ENCODE results near the gene HPN. TPM values are rescaled to one million over a fixed set of nuclear protein-coding genes. Genes with fewer than 3 reads are reported as not detected.
A peak's percentile ranks its signal among the peaks of the same experiment; 100 is the strongest.

HPN gene
- total RNA-seq, 2 donors from 2014 or later = 0.27 to 1.0 TPM

GRCh38 chr19:35066691-35067563, 25.4 kb downstream of the HPN start:
- intact Hi-C loops (cut with DNase I) = loop anchor here (2.0 to 10.0 kb wide), 2 partner anchors 74 to 158 kb away; partner anchors contain the start of gene FAM187B
- TF ChIP-seq CTCF (IDR thresholded peaks at IDR 0.05) = peak; percentile 89
- Histone ChIP-seq H3K9ac (ENCODE audit: low read depth in 2 of 2, low read length in 2 of 2) (no peak overlapping the region), H3K27me3 (no peaks in the 10 kb centered on the region), H3K27ac (no peak overlapping the region), H3K4me1 (no peaks in the 10 kb centered on the region), H3K36me3 (no peaks in the 10 kb centered on the region), H3K4me3 (no peak overlapping the region), H3K9me3 (no peaks in the 10 kb centered on the region)
- peak; percentile 93 for DNase-seq

DNA sequence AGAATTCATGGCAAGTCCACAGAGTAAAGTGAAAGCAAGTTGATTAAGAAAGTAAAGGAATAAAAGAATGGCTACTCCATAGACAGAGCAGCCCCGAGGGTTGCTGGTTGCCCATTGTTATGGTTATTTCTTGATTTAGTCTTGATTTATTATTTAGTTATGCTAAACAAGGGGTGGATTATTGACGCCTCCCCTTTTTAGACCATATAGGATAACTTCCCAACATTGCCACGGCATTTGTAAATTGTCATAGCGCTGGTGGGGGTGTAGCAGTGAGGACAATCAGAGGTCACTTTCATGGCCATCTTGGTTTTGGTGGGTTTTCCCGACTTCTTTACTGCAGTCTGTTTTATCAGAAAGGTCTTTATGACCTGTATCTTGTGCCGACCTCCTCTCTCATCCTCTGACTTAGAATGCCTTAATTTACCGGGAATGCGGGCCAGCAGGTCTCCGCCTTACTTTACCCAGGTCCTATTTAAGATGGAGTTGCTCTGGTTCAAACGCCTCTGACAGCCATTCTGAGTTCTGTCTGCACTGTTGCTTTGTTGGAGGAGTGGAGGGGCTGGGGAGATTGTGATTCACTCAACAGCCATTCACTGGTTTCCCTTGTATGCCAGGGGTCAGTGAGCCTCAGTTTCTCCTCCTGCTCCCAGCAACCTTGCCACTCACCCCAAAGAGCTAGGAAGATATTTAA, 27.6 kb downstream of the HPN start:
- H3K27ac ChIP-seq = no peak overlapping the region
- no peaks in the 10 kb centered on the region for H3K36me3 ChIP-seq
- intact Hi-C loops (cut with DNase I) = loop anchor here (10.0 kb wide), 1 partner anchor 156 kb away; the partner anchor contains the start of gene FAM187B
- H3K9me3 ChIP-seq = no peaks in the 10 kb centered on the region
- no peaks in the 10 kb centered on the region for H3K4me1 ChIP-seq
- H3K4me3 ChIP-seq = no peak overlapping the region
- TF ChIP-seq CTCF (IDR thresholded peaks at IDR 0.05) = no peak
- H3K9ac ChIP-seq (ENCODE audit: low read depth in 2 of 2, low read length in 2 of 2) = no peak overlapping the region
- DNase-seq = no peak
- H3K27me3 ChIP-seq = no peaks in the 10 kb centered on the region

DNA sequence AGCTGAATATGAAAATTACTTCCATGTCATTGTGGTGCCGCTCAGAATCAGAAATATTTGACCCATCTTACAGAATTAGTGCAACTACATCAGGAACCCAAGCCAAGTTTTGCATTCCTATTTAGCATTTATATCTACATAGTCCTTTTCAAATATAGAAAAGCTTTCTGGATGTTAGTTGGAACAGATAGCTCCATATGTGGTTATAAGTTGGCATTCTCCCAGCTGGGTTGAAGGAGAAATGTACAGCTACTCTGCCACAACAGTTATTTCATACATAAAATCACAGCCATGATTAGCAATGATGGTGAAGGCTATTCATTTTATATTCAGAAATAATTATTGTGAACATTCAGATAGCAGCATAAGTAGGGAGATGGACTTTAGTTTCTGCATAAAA, 28.2 kb downstream of the HPN start:
- TF ChIP-seq CTCF (IDR thresholded peaks at IDR 0.05) = no peak
- Histone ChIP-seq H3K9ac (ENCODE audit: low read depth in 2 of 2, low read length in 2 of 2) (no peak overlapping the region), H3K4me3 (no peak overlapping the region), H3K9me3 (no peaks in the 10 kb centered on the region), H3K4me1 (no peaks in the 10 kb centered on the region), H3K36me3 (no peaks in the 10 kb centered on the region), H3K27ac (no peak overlapping the region), H3K27me3 (no peaks in the 10 kb centered on the region)
- intact Hi-C loops (cut with DNase I) = loop anchor here (10.0 kb wide), 1 partner anchor 155 kb away; the partner anchor contains the start of gene FAM187B
- no peak for DNase-seq

DNA sequence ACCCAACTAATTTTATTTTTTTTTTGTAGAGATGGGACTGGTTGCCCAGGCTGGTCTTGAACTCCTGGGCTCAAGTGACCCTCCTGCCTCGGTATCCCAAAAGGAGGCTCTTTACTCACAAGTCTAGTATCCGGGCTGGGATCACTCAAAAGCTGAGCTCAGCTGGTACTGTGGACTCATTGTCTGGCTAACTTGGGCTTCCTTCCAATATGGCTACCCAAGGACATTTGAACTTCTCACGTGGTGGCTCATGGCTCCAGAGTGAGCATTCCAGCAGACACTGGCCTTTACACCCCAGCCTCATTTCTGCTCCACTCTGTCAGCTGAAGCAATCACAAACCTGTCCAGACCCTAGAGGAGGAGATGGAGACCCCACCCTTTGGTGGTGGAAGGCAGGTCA, 28.9 kb downstream of the HPN start:
- Histone ChIP-seq H3K4me1 (no peaks in the 10 kb centered on the region), H3K36me3 (no peaks in the 10 kb centered on the region), H3K4me3 (no peak overlapping the region), H3K27ac (no peak overlapping the region), H3K9me3 (no peaks in the 10 kb centered on the region), H3K9ac (ENCODE audit: low read depth in 2 of 2, low read length in 2 of 2) (no peak overlapping the region), H3K27me3 (no peaks in the 10 kb centered on the region)
- intact Hi-C loops (cut with DNase I) = no loop called here
- DNase-seq = no peak
- no peak for TF ChIP-seq CTCF (IDR thresholded peaks at IDR 0.05)

DNA sequence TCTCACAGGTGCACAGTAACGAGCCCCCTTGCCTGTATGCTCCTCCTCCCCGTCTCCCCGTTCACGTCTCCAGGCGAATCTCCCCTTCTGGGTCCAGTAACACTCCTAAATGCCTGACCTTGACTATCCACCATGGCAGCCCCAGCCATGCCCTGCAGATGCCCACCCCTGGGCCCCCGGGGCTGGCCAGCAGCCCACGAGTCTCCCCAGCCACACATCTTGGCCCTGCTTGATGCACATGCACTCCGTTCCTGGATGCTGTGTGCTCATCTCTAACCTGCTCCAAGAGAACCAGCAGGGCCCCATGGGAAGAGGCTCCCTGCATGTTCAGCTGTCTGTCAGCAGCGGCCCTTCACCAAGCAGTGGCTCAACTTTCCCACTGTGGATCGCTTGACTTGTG, 32.0 kb downstream of the HPN start:
- Histone ChIP-seq H3K27me3 (no peaks in the 10 kb centered on the region), H3K4me3 (no peak overlapping the region), H3K36me3 (no peaks in the 10 kb centered on the region), H3K27ac (no peak overlapping the region), H3K4me1 (no peaks in the 10 kb centered on the region), H3K9me3 (no peaks in the 10 kb centered on the region), H3K9ac (ENCODE audit: low read depth in 2 of 2, low read length in 2 of 2) (no peak overlapping the region)
- intact Hi-C loops (cut with DNase I) = no loop called here
- TF ChIP-seq CTCF (IDR thresholded peaks at IDR 0.05) = no peak
- DNase-seq = no peak
